HEK293T (cell line): ENCODE measurements around the gene SARNP.

Experiments used
- CTCF ChIA-PET: fragments of 350-600 bp; formaldehyde crosslinking; extraction: SDS; loops from one replicate; lab custom pipeline; 2021; ENCODE audit warnings: antibody characterized with exemption, inconsistent platforms; lab: Yijun Ruan, JAX
- POLR2A ChIA-PET: fragments of 350-600 bp; formaldehyde crosslinking; extraction: SDS; loops from one replicate; lab custom pipeline; 2020; ENCODE audit warnings: antibody characterized with exemption, inconsistent platforms; lab: Yijun Ruan, JAX
- DNase-seq: peaks from one replicate; pipeline ENCODE4 v3.0.0; 2012; ENCODE audit warnings: mixed read lengths; ENCODE audit errors: extremely low spot score
- ARNT ChIP-seq: fragments of 450-650 bp; IDR thresholded peaks from 2 replicates; pipeline ENCODE4 v1.6.1; 2017; ENCODE audit warnings: mild to moderate bottlenecking
- BHLHE40 ChIP-seq: fragments of 450-650 bp; IDR thresholded peaks from 2 replicates; pipeline ENCODE4 v1.6.1; 2016; ENCODE audit warnings: mild to moderate bottlenecking, moderate library complexity, borderline replicate concordance
- CTBP1 ChIP-seq: fragments of 450-650 bp; IDR thresholded peaks from 2 replicates; pipeline ENCODE4 v1.6.1; 2016; ENCODE audit warnings: borderline replicate concordance
- ELF4 ChIP-seq: fragments of 450-650 bp; IDR thresholded peaks from 2 replicates; pipeline ENCODE4 v1.6.1; 2017; ENCODE audit warnings: antibody characterized with exemption
- FOXA1 ChIP-seq: fragments of 450-650 bp; IDR thresholded peaks from 2 replicates; pipeline ENCODE4 v1.6.1; 2016; ENCODE audit warnings: mild to moderate bottlenecking
- FOXK2 ChIP-seq: fragments of 450-650 bp; IDR thresholded peaks from 2 replicates; pipeline ENCODE4 v1.6.1; 2016; ENCODE audit warnings: mild to moderate bottlenecking
- FOXM1 ChIP-seq: fragments of 450-650 bp; IDR thresholded peaks from 2 replicates; pipeline ENCODE4 v1.6.1; 2017; ENCODE audit warnings: mild to moderate bottlenecking, borderline replicate concordance
- HDGF ChIP-seq: fragments of 450-650 bp; IDR thresholded peaks from 2 replicates; pipeline ENCODE4 v1.6.1; 2017; ENCODE audit warnings: antibody characterized with exemption, borderline replicate concordance
- L3MBTL2 ChIP-seq: fragments of 450-650 bp; conservative IDR thresholded peaks from 2 replicates; pipeline ENCODE4 v1.6.1; 2016; ENCODE audit warnings: mild to moderate bottlenecking
- LEF1 ChIP-seq: fragments of 450-650 bp; IDR thresholded peaks from 2 replicates; pipeline ENCODE4 v1.6.1; 2017; ENCODE audit warnings: mild to moderate bottlenecking, borderline replicate concordance
- NFRKB ChIP-seq: fragments of 450-650 bp; IDR thresholded peaks from 2 replicates; pipeline ENCODE4 v1.6.1; 2016; ENCODE audit warnings: mild to moderate bottlenecking, moderate library complexity
- PKNOX1 ChIP-seq: fragments of 450-650 bp; IDR thresholded peaks from 2 replicates; pipeline ENCODE4 v1.6.1; 2016
- SP1 ChIP-seq: fragments of 450-650 bp; IDR thresholded peaks from 2 replicates; pipeline ENCODE4 v1.6.1; 2017
- SUZ12 ChIP-seq: fragments of 450-650 bp; IDR thresholded peaks from 2 replicates; pipeline ENCODE4 v1.6.1; 2016; ENCODE audit warnings: mild to moderate bottlenecking
- TARDBP ChIP-seq: fragments of 450-650 bp; IDR thresholded peaks from 2 replicates; pipeline ENCODE4 v1.6.1; 2016
- ZNF384 ChIP-seq: fragments of 450-650 bp; IDR thresholded peaks from 2 replicates; pipeline ENCODE4 v1.6.1; 2016

Gene SARNP

GRCh38 chr12:55728186-55728938 lies 89.2 kb downstream of the SARNP start:
- TF ChIP-seq CTBP1 (no peak), ZNF384 (no peak), SP1 (no peak), HDGF (no peak), FOXM1 (no peak), BHLHE40 (no peak), FOXA1 (no peak), ARNT (no peak), PKNOX1 (no peak), SUZ12 (no peak), TARDBP (no peak), LEF1 (no peak), FOXK2 (no peak)
- POLR2A ChIA-PET = interaction anchor here (1.2 to 3.1 kb wide), 10 partner anchors 10 to 101 kb away, joined by 3 to 30 read pairs (median 6); partner anchors contain the start of genes BLOC1S1, DNAJC14, ITGA7 and ORMDL2
- CTCF ChIA-PET = no interaction called here
- no peak for DNase-seq

GRCh38 chr12:55727643-55728185 lies 89.8 kb downstream of the SARNP start:
- TF ChIP-seq FOXA1 = no peak
- TF ChIP-seq LEF1 = no peak
- TF ChIP-seq NFRKB = no peak
- TF ChIP-seq ELF4 = no peak
- no peak for TF ChIP-seq ZNF384
- no peak for DNase-seq
- ChIA-PET CTCF (interaction anchor here (0.8 kb wide), 2 partner anchors 9 to 22 kb away, joined by 3 read pairs; no protein-coding TSS in a partner anchor), POLR2A (no interaction called here)

- TF ChIP-seq FOXM1 (no peak), BHLHE40 (no peak), HDGF (no peak), PKNOX1 (no peak), NFRKB (no peak), ZNF384 (no peak), SP1 (no peak), FOXA1 (no peak), FOXK2 (no peak), TARDBP (no peak), CTBP1 (no peak), ARNT (no peak), ELF4 (no peak), L3MBTL2 (no peak)
- no peak for DNase-seq
- POLR2A ChIA-PET = interaction anchor here (1.0 kb wide), 1 partner anchor 11 kb away, joined by 3 read pairs; the partner anchor contains the start of gene BLOC1S1
- CTCF ChIA-PET = interaction anchor here (0.8 kb wide), 2 partner anchors 10 to 21 kb away, joined by 3 read pairs; no protein-coding TSS in a partner anchor
These were observed 90.6 kb downstream of the SARNP start for GRCh38 chr12:55726971-55727370.

- CTCF ChIA-PET = interaction anchor here (0.8 to 3.5 kb wide), 3 partner anchors 9 to 12 kb away, joined by 3 to 30 read pairs (median 10); partner anchors contain the start of gene BLOC1S1
- DNase-seq = no peak
- TF ChIP-seq LEF1 = no peak
- no peak for TF ChIP-seq HDGF
- no peak for TF ChIP-seq L3MBTL2
- no peak for TF ChIP-seq SUZ12
- no peak for TF ChIP-seq TARDBP
- TF ChIP-seq ARNT = no peak
- no peak for TF ChIP-seq ZNF384
- POLR2A ChIA-PET = interaction anchor here (1.0 to 1.4 kb wide), 2 partner anchors 10 to 12 kb away, joined by 5 to 10 read pairs; partner anchors contain the start of gene BLOC1S1
These were observed 92.0 kb downstream of the SARNP start for GRCh38 chr12:55725556-55725955.

GRCh38 chr12:55724940-55725309 lies 92.6 kb downstream of the SARNP start:
- CTCF ChIA-PET = interaction anchor here (0.6 to 3.5 kb wide), 5 partner anchors 9 to 1083 kb away, joined by 3 to 30 read pairs (median 4); partner anchors contain the start of gene BLOC1S1
- TF ChIP-seq FOXM1 (no peak), TARDBP (no peak), PKNOX1 (no peak), ARNT (no peak), FOXK2 (no peak), SUZ12 (no peak), CTBP1 (no peak), ZNF384 (no peak)
- DNase-seq = no peak

More at GRCh38 chr12:55724940-55725309, 92.6 kb downstream of the SARNP start:
- POLR2A ChIA-PET = interaction anchor here (1.0 to 1.4 kb wide), 2 partner anchors 9 to 13 kb away, joined by 5 to 10 read pairs; partner anchors contain the start of gene BLOC1S1
